K562 (cell line): ENCODE measurements around the gene SLC2A8. TPM values are rescaled to one million over a fixed set of nuclear protein-coding genes. Genes with fewer than 3 reads are reported as not detected.

Experiments used
- ATAC-seq: fragments of 200-7000 bp; cut with Tn5 transposase; 3 replicates; pipeline ENCODE4 v1.9.1; 2020; ENCODE audit warnings: moderate library complexity
- BruUV-seq: library from RNA; stranded (reverse); fragments of 400-500 nt; replicated peaks from 2 replicates; lab custom pipeline; 2021; lab: Mats Ljungman, UMichigan
- CTCF ChIA-PET: fragments of 300-600 bp; formaldehyde crosslinking; extraction: SDS; loops from one replicate; lab custom pipeline; 2021; ENCODE audit warnings: low intra/inter-chr PET ratio; lab: Yijun Ruan, JAX
- POLR2A ChIA-PET: fragments of 300-600, 350-650 bp; sonication (Branson Sonifier 250); formaldehyde crosslinking; extraction: SDS; loops from one replicate; lab custom pipeline; 2021; ENCODE audit warnings: antibody characterized with exemption, inconsistent platforms; lab: Yijun Ruan, JAX
- DNase-seq, 4 experiments: peaks; one replicate each; pipeline versions ENCODE4 v3.0.0 to v3.0.0-alpha.2; 2011 to 2018; ENCODE audit warnings: low spot score in 3 of 4, mixed read lengths in 3 of 4; ENCODE audit errors: extremely low read depth in 1 of 4
- FAIRE-seq: peaks from 2 replicates; lab custom pipeline; 2011; peaks lifted over from hg19 to GRCh38; lab: Jason Lieb, UNC
- H2AFZ ChIP-seq: 2 replicates; pipeline ENCODE4 v1.6.0; 2011; ENCODE audit warnings: low read depth, low read length, control low read depth, inconsistent platforms
- H3K27ac ChIP-seq: fragments of 200-600 bp; 3 replicates; pipeline ENCODE4 v1.8.0; 2011; ENCODE audit warnings: low read depth, mild to moderate bottlenecking, control low read depth, inconsistent platforms, low read length, moderate library complexity, mixed read lengths; ENCODE audit errors: extremely low read depth
- H3K27me3 ChIP-seq, 2 experiments: fragments of 300-600 bp in 1 of 2; 2 replicates in 1 of 2; 3 replicates in 1 of 2; pipeline versions ENCODE4 v1.6.0 to v1.8.0; 2011; ENCODE audit warnings: inconsistent platforms in 2 of 2, low read length in 2 of 2, mild to moderate bottlenecking in 1 of 2, mixed read lengths in 1 of 2, moderate library complexity in 1 of 2; ENCODE audit not compliant: control insufficient read depth in 2 of 2, insufficient read depth in 2 of 2
- H3K36me3 ChIP-seq: fragments of 300-600 bp; 3 replicates; pipeline ENCODE4 v1.8.0; 2011; ENCODE audit warnings: mild to moderate bottlenecking, low read length, inconsistent platforms; ENCODE audit not compliant: control insufficient read depth, insufficient read depth
- H3K4me1 ChIP-seq, 2 experiments: fragments of 200-600 bp in 1 of 2; replicated peaks in 1 of 2; 2 replicates in 1 of 2; 3 replicates in 1 of 2; pipeline versions ENCODE4 v1.5.1 to v1.8.0; 2011; ENCODE audit warnings: inconsistent platforms in 2 of 2, low read length in 2 of 2, mild to moderate bottlenecking in 1 of 2, mixed read lengths in 1 of 2, moderate library complexity in 1 of 2; ENCODE audit not compliant: control insufficient read depth in 2 of 2, insufficient read depth in 2 of 2
- H3K4me2 ChIP-seq: 2 replicates; pipeline ENCODE4 v1.6.1; 2011; ENCODE audit warnings: low read length, control low read depth, inconsistent platforms, mixed read lengths; ENCODE audit not compliant: insufficient read depth
- H3K4me3 ChIP-seq: fragments of 200-600 bp; sonication (generic), shearing (Covaris generic); 2 replicates; pipeline ENCODE4 v1.5.1; 2016; ENCODE audit warnings: control low read depth, inconsistent platforms
- H3K79me2 ChIP-seq: fragments of 200-600 bp; 3 replicates; pipeline ENCODE4 v1.8.0; 2011; ENCODE audit warnings: low read length, inconsistent platforms; ENCODE audit not compliant: control insufficient read depth, insufficient read depth
- H3K9ac ChIP-seq, 2 experiments: 2 replicates each; pipeline versions ENCODE4 v1.6.0 to v1.6.1; 2011; ENCODE audit warnings: low read depth in 2 of 2, low read length in 2 of 2, control low read depth in 1 of 2, inconsistent platforms in 1 of 2, mild to moderate bottlenecking in 1 of 2, mixed read lengths in 1 of 2; ENCODE audit not compliant: insufficient read depth in 1 of 2
- H3K9me1 ChIP-seq: one replicate; pipeline ENCODE4 v1.6.0; 2011; ENCODE audit warnings: inconsistent platforms, mild to moderate bottlenecking, low read length, moderate library complexity; ENCODE audit not compliant: control insufficient read depth, insufficient read depth
- H3K9me3 ChIP-seq: replicated peaks from 2 replicates; pipeline ENCODE4 v1.5.1; 2011; ENCODE audit warnings: low read depth, low read length, inconsistent platforms; ENCODE audit not compliant: control insufficient read depth, insufficient read depth
- H4K20me1 ChIP-seq: replicated peaks from 2 replicates; pipeline ENCODE4 v1.6.1; 2011; ENCODE audit warnings: low read length, inconsistent platforms, mixed read lengths; ENCODE audit not compliant: control insufficient read depth, insufficient read depth
- CTCF ChIP-seq, 3 experiments: IDR thresholded peaks in 2 of 3; conservative IDR thresholded peaks in 1 of 3; 2 replicates each; pipeline ENCODE4 v1.5.1; 2011 to 2012; ENCODE audit warnings: low read length in 3 of 3, mild to moderate bottlenecking in 3 of 3, control low read depth in 2 of 3, improper control_type of control experiment in 1 of 3, inconsistent platforms in 1 of 3, low read depth in 1 of 3, mixed read lengths in 1 of 3, moderate library complexity in 1 of 3; ENCODE audit not compliant: insufficient read depth in 2 of 3
- DDX20 ChIP-seq: fragments of 450-650 bp; IDR thresholded peaks from 2 replicates; pipeline ENCODE4 v1.6.1; 2016; ENCODE audit warnings: missing genetic modification characterization, low read depth, mild to moderate bottlenecking, missing compliant biosample characterization, moderate library complexity
- IRF1 ChIP-seq: sonication (generic); formaldehyde crosslinking; IDR thresholded peaks from 2 replicates; pipeline ENCODE4 v1.8.0; 2022; ENCODE audit warnings: missing genetic modification reagents, mild to moderate bottlenecking, borderline replicate concordance
- SFPQ ChIP-seq: fragments of 200-400 bp; formaldehyde crosslinking; IDR thresholded peaks from 2 replicates; pipeline ENCODE4 v1.6.1; 2017; ENCODE audit warnings: mild to moderate bottlenecking, low read depth, low read length, moderate library complexity
- WGBS: fragments of 100-300 bp; shearing (Covaris generic); methylation state at CpG from one replicate; pipeline ENCODE4 v1.1.6; 2016; ENCODE audit warnings: low coverage, mixed read lengths; ENCODE audit not compliant: insufficient coverage; ENCODE audit errors: missing lambda C conversion rate; 5-methylcytosine and 5-hydroxymethylcytosine counted together
- in situ Hi-C: fragments of 300-500 bp; cut with MboI; formaldehyde crosslinking; loops from 4 replicates; pipeline ENCODE4 v1.15.0; 2018; ENCODE audit warnings: inconsistent platforms, mixed read lengths
- intact Hi-C: fragments of 100-400 bp; cut with micrococcal nuclease; formaldehyde crosslinking; loops from 2 replicates; pipeline ENCODE4 v1.14.2; 2022
- polyA plus RNA-seq, 8 experiments: library from polyadenylated mRNA; depleted of rRNA in 4 of 8; stranded (reverse) in 5 of 8; unstranded in 3 of 8; fragments of >200 nt; fragmentation: Nextera tagmentation in 2 of 8; fragmentation: Illumina TruSeq in 1 of 8; extraction: Ambion mirVana in 2 of 8; extraction: Trizol in 1 of 8; gene quantifications; 2 replicates each; pipeline versions ENCODE4 v1.2.1 to v1.2.3, GENCODE V29; 2011 to 2014; ENCODE audit warnings: inconsistent platforms in 1 of 8, missing spikeins in 1 of 8
- total RNA-seq, 7 experiments: library from RNA; depleted of rRNA in 6 of 7; stranded (reverse); fragments of >200 nt in 6 of 7; fragmentation: Illumina TruSeq in 2 of 7; extraction: Trizol in 2 of 7; gene quantifications; 2 replicates each; pipeline versions ENCODE4 v1.2.1 to v1.2.3, GENCODE V29; 2011 to 2021; ENCODE audit warnings: low replicate concordance in 1 of 7

The SLC2A8 gene
- total and polyA plus RNA-seq, 9 of the 15 experiments (the other 6 are each of a cell fraction or from before 2014, with no cell fraction given): 0.13 to 12.9 (median 5.2) TPM

GRCh38 chr9:127437497-127438264 lies 40.7 kb downstream of the SLC2A8 start:
- DNase-seq (no peak), ATAC-seq (no peak), FAIRE-seq (peak; percentile 19)
- H2AFZ ChIP-seq: no peak overlapping the region
- no peak overlapping the region for H3K27ac ChIP-seq
- peaks cover 84% of the 10 kb centered on the region for H3K36me3 ChIP-seq
- H3K4me3 ChIP-seq: no peak overlapping the region
- no peaks in the 10 kb centered on the region for H3K27me3 ChIP-seq
- no peaks in the 10 kb centered on the region for H3K9me3 ChIP-seq
- H3K4me1 ChIP-seq: no peaks in the 10 kb centered on the region
- H3K9ac ChIP-seq: no peak overlapping the region
- H3K9me1 ChIP-seq: no peaks in the 10 kb centered on the region
- intact Hi-C loops: no loop called here
- H3K79me2 ChIP-seq: no peaks in the 10 kb centered on the region
- no peaks in the 10 kb centered on the region for H4K20me1 ChIP-seq
- no TSS peak for BruUV-seq
- TF ChIP-seq DDX20 (tag): no peak
- no peak for TF ChIP-seq IRF1 (CRISPR knock-in tag)
- no peak for TF ChIP-seq SFPQ
- peak; percentile 23 to 34 (median 28); a peak in 2 of 6 replicates for TF ChIP-seq CTCF (IDR thresholded peaks at IDR 0.05 in 2 of 3, conservative IDR thresholded peaks at IDR 0.05 in 1 of 3; ENCODE audit: insufficient read depth in 2 of 3, low read depth in 1 of 3, low read length in 3 of 3)
- TF ChIP-seq, all 486 proteins: peak for 1
- no peak overlapping the region for H3K4me2 ChIP-seq
- POLR2A ChIA-PET: no interaction called here
- CTCF ChIA-PET: no interaction called here
- in situ Hi-C loops: no loop called here
- WGBS: 88% methylated on average over 11 of the region's 12 CpGs
